ENCODE results near the gene NEK1.

- TF ChIP-seq EZH2 (IDR thresholded peaks at IDR 0.05; ENCODE audit: insufficient read depth, poor library complexity, severe bottlenecking) (no peak), EZH2phosphoT487 (IDR thresholded peaks at IDR 0.05; ENCODE audit: insufficient read depth, low read depth) (no peak)
These were observed 148.3 kb downstream of the NEK1 start for GRCh38 chr4:169464080-169464479.
